ENCODE results near the gene ZFYVE26.
"Not testable (repeated sequence)": the region's sequence is repeated elsewhere in the genome, so short reads cannot be mapped to it uniquely, and the experiment has no call there.

Gene ZFYVE26

DNA sequence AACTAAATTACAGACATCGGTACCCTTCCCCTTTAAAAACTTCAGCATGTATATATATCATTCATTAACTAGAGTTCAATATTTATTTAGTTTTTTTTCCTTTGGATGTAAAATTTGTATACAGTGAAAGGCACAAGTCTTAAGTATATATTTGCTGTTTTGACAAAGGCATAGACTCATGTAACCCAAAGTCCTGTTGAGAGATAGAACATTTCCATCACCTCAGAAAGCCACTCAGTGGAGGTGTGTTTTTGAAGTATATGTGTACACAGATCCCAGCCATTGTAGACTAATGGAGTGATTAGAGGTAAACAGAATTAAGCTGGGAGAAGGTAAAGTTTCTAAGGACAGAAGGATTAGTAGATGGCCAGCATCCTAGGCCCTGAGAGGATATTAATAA lies 99.3 kb downstream of the ZFYVE26 start:
- DNase-seq (ENCODE audit: extremely low read depth in 1 of 2, low read depth in 1 of 2), result no peak

DNA sequence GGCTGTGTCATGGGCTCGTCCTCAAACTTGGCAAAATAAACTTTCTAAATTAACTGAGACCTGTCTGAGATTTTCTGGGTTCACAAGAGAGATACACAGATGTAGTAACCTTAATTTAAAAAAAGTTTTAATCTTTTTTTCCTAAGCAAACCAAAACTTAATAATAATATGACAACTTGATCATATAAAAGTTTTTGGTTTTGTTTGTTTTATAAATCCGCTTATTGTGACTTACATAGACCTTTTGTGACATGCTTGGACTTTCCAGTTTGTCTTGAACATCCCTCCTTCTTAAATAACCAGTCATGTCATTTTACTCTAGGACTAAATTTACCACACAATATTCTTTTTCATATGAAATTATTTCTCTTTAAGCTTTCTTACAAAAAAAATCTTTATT lies 106.2 kb downstream of the ZFYVE26 start:
- no peak for DNase-seq (ENCODE audit: extremely low read depth in 1 of 2, low read depth in 1 of 2)

GRCh38 chr14:67709796-67710195 lies 106.6 kb downstream of the ZFYVE26 start:
- not testable (repeated sequence) for DNase-seq (ENCODE audit: extremely low read depth in 1 of 2, low read depth in 1 of 2)

DNA sequence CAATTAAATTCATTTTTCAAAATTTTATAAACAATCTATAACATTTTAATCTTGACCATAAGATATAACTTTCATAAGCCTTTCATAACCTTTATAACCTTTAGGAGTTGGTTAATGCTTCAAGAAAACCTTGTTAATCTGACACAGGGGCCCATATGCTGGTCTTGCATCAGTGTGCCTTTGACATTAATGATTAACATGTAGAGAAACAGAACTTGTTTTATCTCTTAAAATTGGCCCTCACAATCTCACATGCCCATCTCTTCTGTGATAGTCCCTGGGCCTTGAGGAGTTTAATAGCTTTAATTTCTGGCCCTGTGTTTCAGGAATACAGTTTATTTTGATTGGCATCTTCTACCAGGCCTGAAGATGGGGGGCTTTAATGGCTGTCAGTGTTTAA lies 107.0 kb downstream of the ZFYVE26 start:
- DNase-seq (ENCODE audit: extremely low read depth in 1 of 2, low read depth in 1 of 2), result not testable (repeated sequence)

DNA sequence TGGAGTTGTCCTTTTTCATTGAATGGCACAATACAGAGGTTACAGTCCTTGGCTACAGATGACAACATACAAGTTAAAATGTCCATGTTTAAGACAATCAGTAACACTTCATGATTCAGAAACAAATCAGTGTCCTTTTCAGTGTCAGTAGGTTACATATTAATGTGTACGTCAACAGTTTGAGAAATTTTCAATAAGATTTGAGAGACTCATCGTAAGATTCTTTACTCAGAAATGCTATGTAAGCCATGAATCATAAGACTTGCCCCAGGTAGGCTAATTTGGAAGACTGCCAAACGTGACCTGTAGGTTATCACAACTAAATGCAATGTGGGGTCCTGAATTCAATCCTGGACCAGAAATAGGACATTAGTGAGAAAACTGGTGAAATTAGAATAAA lies 111.2 kb downstream of the ZFYVE26 start:
- DNase-seq (ENCODE audit: extremely low read depth in 1 of 2, low read depth in 1 of 2), result no peak

DNA sequence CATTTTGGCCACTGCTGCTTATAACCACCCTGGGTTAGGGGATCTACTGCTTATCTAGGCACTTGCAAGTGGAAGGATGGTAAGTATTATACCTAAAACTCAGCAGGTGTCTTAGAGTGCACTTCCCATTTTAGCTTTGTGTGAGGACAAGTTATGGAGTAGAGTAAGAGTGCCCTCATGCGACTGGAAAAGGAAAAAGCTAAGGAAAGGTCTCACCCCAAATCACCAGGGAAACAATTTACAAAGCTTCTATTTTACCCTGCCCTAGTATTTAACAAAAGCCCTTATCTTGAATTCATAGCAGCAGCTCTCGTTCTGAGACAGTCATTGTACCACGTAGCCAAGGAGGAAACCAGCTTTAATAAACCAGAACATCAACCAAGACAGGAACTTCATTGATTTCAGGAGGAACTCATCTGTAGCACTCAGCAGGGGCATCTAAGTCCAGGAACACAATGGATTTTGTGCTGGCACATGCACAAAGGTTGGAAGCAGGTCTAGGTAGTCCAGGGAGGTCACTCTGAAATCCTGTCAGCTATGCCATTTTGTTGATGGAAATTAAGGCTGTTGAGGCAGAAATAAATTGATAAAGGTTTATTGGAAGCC lies 111.8 kb downstream of the ZFYVE26 start:
- no peak for DNase-seq (ENCODE audit: extremely low read depth in 1 of 2, low read depth in 1 of 2)

DNA sequence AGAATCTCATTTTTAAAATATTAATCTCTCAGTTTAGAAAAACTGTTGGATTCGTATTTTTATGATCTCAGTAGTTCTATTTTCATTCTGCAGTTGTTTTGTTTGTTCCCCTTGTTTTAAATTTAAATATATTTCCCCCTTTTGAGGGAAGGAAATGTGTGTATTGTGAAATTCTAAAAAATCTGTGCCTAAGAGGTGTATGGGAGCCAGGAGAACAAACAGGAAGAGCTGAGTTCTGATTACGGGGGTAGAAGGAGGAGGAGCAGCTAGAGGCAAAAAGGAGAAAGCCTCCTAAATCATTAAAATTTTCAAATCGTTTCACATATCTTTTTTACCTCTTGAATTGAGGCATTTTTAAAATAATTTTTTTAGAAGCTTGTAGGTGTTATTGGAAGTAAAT lies 112.4 kb downstream of the ZFYVE26 start:
- no peak for DNase-seq (ENCODE audit: extremely low read depth in 1 of 2, low read depth in 1 of 2)

- not testable (repeated sequence) for DNase-seq (ENCODE audit: extremely low read depth in 1 of 2, low read depth in 1 of 2)
Measured at GRCh38 chr14:67701492-67701891, 114.9 kb downstream of the ZFYVE26 start, which contains the start of gene RDH12. Gene RDH12 (plus strand): TSS chr14:67701886. CDS start chr14:67722643, 20,757 bp downstream.

GRCh38 chr14:67698179-67698578 lies 118.2 kb downstream of the ZFYVE26 start:
- DNase-seq (ENCODE audit: extremely low read depth in 1 of 2, low read depth in 1 of 2), result no peak

- no peak for DNase-seq (ENCODE audit: extremely low read depth in 1 of 2, low read depth in 1 of 2)
Measured at GRCh38 chr14:67697006-67697405, 119.4 kb downstream of the ZFYVE26 start.

All from stimulated activated CD8-positive, alpha-beta memory T cell treated with anti-CD3 and anti-CD28 coated beads, Interleukin-7, amount 100 ng/mL, for 48 hours (primary cell).